NAMALWA (cell line): Measurements from ENCODE around the gene SLC17A9.
A peak's percentile ranks its signal among the peaks of the same experiment; 100 is the strongest.

Source experiments
- DNase-seq: peaks from one replicate; pipeline ENCODE4 v3.0.0-alpha.2; 2015; ENCODE audit warnings: low spot score

Gene SLC17A9

GRCh38 chr20:62952373-62952967 is at the start of gene SLC17A9:
Gene SLC17A9 (plus strand): TSS chr20:62952709. CDS start chr20:62952831, 122 bp downstream.
- DNase-seq = peak; percentile 87

- no peak for DNase-seq
Measured at GRCh38 chr20:62902926-62903615, 49.4 kb upstream of the SLC17A9 start.

- DNase-seq = no peak
Measured at GRCh38 chr20:62905536-62906117, 46.9 kb upstream of the SLC17A9 start.

- no peak for DNase-seq
Measured at GRCh38 chr20:62906209-62906608, 46.3 kb upstream of the SLC17A9 start.

GRCh38 chr20:62906647-62907375 is 45.7 kb upstream of the SLC17A9 start:
- no peak for DNase-seq

GRCh38 chr20:62907384-62908317 is 44.9 kb upstream of the SLC17A9 start:
- peak; percentile 71 for DNase-seq

- no peak for DNase-seq
Measured at GRCh38 chr20:62908971-62909791, 43.3 kb upstream of the SLC17A9 start.

- DNase-seq = no peak
Measured at GRCh38 chr20:62910217-62910766, 42.2 kb upstream of the SLC17A9 start.

GRCh38 chr20:62910777-62911497 is 41.6 kb upstream of the SLC17A9 start:
- DNase-seq = no peak

- no peak for DNase-seq
Measured at GRCh38 chr20:62911701-62912280, 40.7 kb upstream of the SLC17A9 start.

- DNase-seq = no peak
Measured at GRCh38 chr20:62913043-62913630, 39.4 kb upstream of the SLC17A9 start.

GRCh38 chr20:62914436-62914835 is 38.1 kb upstream of the SLC17A9 start:
- DNase-seq = no peak

- peak; percentile 40 for DNase-seq
Measured at GRCh38 chr20:62914970-62915457, 37.5 kb upstream of the SLC17A9 start.

- DNase-seq = no peak
Measured at GRCh38 chr20:62916703-62917476, 35.6 kb upstream of the SLC17A9 start.

GRCh38 chr20:62917720-62918119 is 34.8 kb upstream of the SLC17A9 start:
- DNase-seq = no peak

GRCh38 chr20:62918147-62918546 is 34.4 kb upstream of the SLC17A9 start:
- DNase-seq = peak; percentile 73

- peak; percentile 54 for DNase-seq
Measured at GRCh38 chr20:62918831-62919230, 33.7 kb upstream of the SLC17A9 start.

- no peak for DNase-seq
Measured at GRCh38 chr20:62920039-62920645, 32.4 kb upstream of the SLC17A9 start.
